Neural cell (in vitro differentiated cells): ENCODE measurements around the gene SUGCT. TPM values are rescaled to one million over a fixed set of nuclear protein-coding genes. Genes with fewer than 3 reads are reported as not detected.

Experiments used
- H2AFZ ChIP-seq: fragments of 200-600, 300-800 bp; sonication (generic), shearing (Covaris generic); 2 replicates; pipeline ENCODE4 v1.6.0; 2014; ENCODE audit warnings: low read depth, mild to moderate bottlenecking, antibody characterized with exemption, low read length, moderate library complexity
- H3F3A ChIP-seq: fragments of 200-600 bp; shearing (Covaris generic); 2 replicates; pipeline ENCODE4 v1.6.1; 2016; ENCODE audit warnings: mild to moderate bottlenecking, moderate library complexity, mixed read lengths, antibody characterized with exemption, low read length; ENCODE audit not compliant: insufficient read depth, poor library complexity, severe bottlenecking
- H3K27ac ChIP-seq: fragments of 200-600, 300-800 bp; sonication (generic), shearing (Covaris generic); 2 replicates; pipeline ENCODE4 v1.5.1; 2014; ENCODE audit warnings: mild to moderate bottlenecking, low read length, moderate library complexity
- H3K27me3 ChIP-seq: fragments of 300-800, 200-600 bp; sonication (generic), shearing (Covaris generic); 2 replicates; pipeline ENCODE4 v1.6.0; 2014; ENCODE audit warnings: mild to moderate bottlenecking, low read depth, low read length, moderate library complexity; ENCODE audit not compliant: insufficient read depth
- H3K36me3 ChIP-seq: fragments of 300-800, 200-600 bp; sonication (generic), shearing (Covaris generic); 2 replicates; pipeline ENCODE4 v1.5.1; 2014; ENCODE audit warnings: mild to moderate bottlenecking, antibody characterized with exemption, low read length, moderate library complexity; ENCODE audit not compliant: insufficient read depth
- H3K4me2 ChIP-seq: fragments of 300-800, 200-600 bp; sonication (generic), shearing (Covaris generic); 2 replicates; pipeline ENCODE4 v1.6.0; 2014; ENCODE audit warnings: mild to moderate bottlenecking, low read length
- H3K4me3 ChIP-seq: fragments of 300-800, 200-600 bp; sonication (generic), shearing (Covaris generic); 2 replicates; pipeline ENCODE4 v1.5.1; 2014; ENCODE audit warnings: mild to moderate bottlenecking, low read length, moderate library complexity
- H3K79me2 ChIP-seq: fragments of 200-600 bp; shearing (Covaris generic); replicated peaks from 2 replicates; pipeline ENCODE4 v1.6.0; 2014; ENCODE audit warnings: mild to moderate bottlenecking, low read length, moderate library complexity; ENCODE audit not compliant: insufficient read depth
- H3K9ac ChIP-seq: fragments of 300-800, 200-600 bp; sonication (generic), shearing (Covaris generic); 2 replicates; pipeline ENCODE4 v1.6.1; 2016; ENCODE audit warnings: mild to moderate bottlenecking, low read length, mixed read lengths
- H3K9me2 ChIP-seq: fragments of 200-600 bp; shearing (Covaris generic); 2 replicates; pipeline ENCODE4 v1.6.1; 2016; ENCODE audit warnings: mild to moderate bottlenecking, low read length, mixed read lengths; ENCODE audit not compliant: insufficient read depth
- H3K9me3 ChIP-seq: fragments of 200-600, 300-800 bp; sonication (generic), shearing (Covaris generic); 2 replicates; pipeline ENCODE4 v1.6.1; 2016; ENCODE audit warnings: mild to moderate bottlenecking, mixed run types, low read length, moderate library complexity, mixed read lengths
- H4K20me1 ChIP-seq: fragments of 200-600 bp; shearing (Covaris generic); 2 replicates; pipeline ENCODE4 v1.6.1; 2016; ENCODE audit warnings: mild to moderate bottlenecking, mixed run types; ENCODE audit not compliant: insufficient read depth
- EP300 ChIP-seq: fragments of 450-650 bp; conservative IDR thresholded peaks from 2 replicates; pipeline ENCODE4 v1.6.1; 2014; ENCODE audit warnings: antibody characterized with exemption, mild to moderate bottlenecking, moderate library complexity; ENCODE audit not compliant: poor library complexity, severe bottlenecking
- EZH2 ChIP-seq: fragments of 200-600, 300-800 bp; shearing (Covaris generic), sonication (generic); IDR thresholded peaks from 2 replicates; pipeline ENCODE4 v1.6.1; 2014; ENCODE audit warnings: antibody characterized with exemption, low read length, borderline replicate concordance, mild to moderate bottlenecking; ENCODE audit not compliant: insufficient read depth, poor library complexity, severe bottlenecking
- MXI1 ChIP-seq: fragments of 450-650 bp; conservative IDR thresholded peaks from 2 replicates; pipeline ENCODE4 v1.6.1; 2014; ENCODE audit warnings: antibody characterized with exemption, mild to moderate bottlenecking; ENCODE audit not compliant: poor library complexity, severe bottlenecking
- POLR2AphosphoS5 ChIP-seq: IDR thresholded peaks from 2 replicates; pipeline ENCODE4 v1.6.1; 2012
- RAD21 ChIP-seq: fragments of 450-650 bp; conservative IDR thresholded peaks from 2 replicates; pipeline ENCODE4 v1.6.1; 2014; ENCODE audit warnings: antibody characterized with exemption, mild to moderate bottlenecking, moderate library complexity
- REST ChIP-seq: IDR thresholded peaks from 2 replicates; pipeline ENCODE4 v1.6.1; 2012; ENCODE audit warnings: borderline replicate concordance
- SMC3 ChIP-seq: fragments of 450-650 bp; conservative IDR thresholded peaks from 2 replicates; pipeline ENCODE4 v1.6.1; 2014; ENCODE audit warnings: antibody characterized with exemption, mild to moderate bottlenecking, moderate library complexity; ENCODE audit not compliant: poor library complexity
- TAF1 ChIP-seq: IDR thresholded peaks from 2 replicates; pipeline ENCODE4 v1.6.1; 2012; ENCODE audit warnings: low read depth
- polyA plus RNA-seq: library from polyadenylated mRNA; depleted of rRNA; stranded (reverse); fragments of >200 nt; gene quantifications from 2 replicates; pipeline ENCODE4 v1.2.3, GENCODE V29; 2014
- TF ChIP-seq, protein P1 (sequence below): fragments of 450-650 bp; IDR thresholded peaks from 2 replicates; pipeline ENCODE4 v1.5.1; 2014; ENCODE audit warnings: antibody characterized with exemption, mild to moderate bottlenecking, moderate library complexity; ENCODE audit not compliant: poor library complexity, severe bottlenecking

The SUGCT gene
- polyA plus RNA-seq, 1 donor from 2014 or later: not detected

DNA sequence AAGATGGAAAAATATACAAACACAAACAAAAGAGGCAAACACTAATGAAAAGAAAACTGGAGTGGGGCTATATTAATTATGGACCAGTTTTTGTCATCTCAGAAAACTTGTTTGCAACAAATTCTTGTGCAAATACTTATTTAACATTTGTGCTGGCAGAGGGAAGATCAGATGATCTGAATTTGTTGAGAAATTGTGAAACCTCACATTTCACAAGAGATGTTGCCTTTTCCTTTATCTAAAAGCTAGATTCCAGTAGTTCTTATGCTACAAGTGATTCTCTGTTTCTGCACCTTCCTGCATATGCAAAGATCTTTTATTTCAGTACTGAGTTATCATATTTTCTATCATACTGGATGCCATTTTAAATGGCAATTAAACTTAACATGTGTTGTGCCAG, 320.7 kb downstream of the SUGCT start:
- no peaks in the 10 kb centered on the region for H3K27me3 ChIP-seq
- no peak overlapping the region for H2AFZ ChIP-seq
- no peaks in the 10 kb centered on the region for H3F3A ChIP-seq
- no peaks in the 10 kb centered on the region for H3K9me3 ChIP-seq
- no peaks in the 10 kb centered on the region for H3K36me3 ChIP-seq
- no peak overlapping the region for H3K9ac ChIP-seq
- H3K79me2 ChIP-seq: no peaks in the 10 kb centered on the region
- H3K4me2 ChIP-seq: no peak overlapping the region
- no peak overlapping the region for H3K4me3 ChIP-seq
- no peak overlapping the region for H3K27ac ChIP-seq
- H4K20me1 ChIP-seq: no peaks in the 10 kb centered on the region
- H3K9me2 ChIP-seq: no peaks in the 10 kb centered on the region
- TF ChIP-seq, protein P1, sequence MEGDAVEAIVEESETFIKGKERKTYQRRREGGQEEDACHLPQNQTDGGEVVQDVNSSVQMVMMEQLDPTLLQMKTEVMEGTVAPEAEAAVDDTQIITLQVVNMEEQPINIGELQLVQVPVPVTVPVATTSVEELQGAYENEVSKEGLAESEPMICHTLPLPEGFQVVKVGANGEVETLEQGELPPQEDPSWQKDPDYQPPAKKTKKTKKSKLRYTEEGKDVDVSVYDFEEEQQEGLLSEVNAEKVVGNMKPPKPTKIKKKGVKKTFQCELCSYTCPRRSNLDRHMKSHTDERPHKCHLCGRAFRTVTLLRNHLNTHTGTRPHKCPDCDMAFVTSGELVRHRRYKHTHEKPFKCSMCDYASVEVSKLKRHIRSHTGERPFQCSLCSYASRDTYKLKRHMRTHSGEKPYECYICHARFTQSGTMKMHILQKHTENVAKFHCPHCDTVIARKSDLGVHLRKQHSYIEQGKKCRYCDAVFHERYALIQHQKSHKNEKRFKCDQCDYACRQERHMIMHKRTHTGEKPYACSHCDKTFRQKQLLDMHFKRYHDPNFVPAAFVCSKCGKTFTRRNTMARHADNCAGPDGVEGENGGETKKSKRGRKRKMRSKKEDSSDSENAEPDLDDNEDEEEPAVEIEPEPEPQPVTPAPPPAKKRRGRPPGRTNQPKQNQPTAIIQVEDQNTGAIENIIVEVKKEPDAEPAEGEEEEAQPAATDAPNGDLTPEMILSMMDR: no peak
- no peak for TF ChIP-seq EZH2

DNA sequence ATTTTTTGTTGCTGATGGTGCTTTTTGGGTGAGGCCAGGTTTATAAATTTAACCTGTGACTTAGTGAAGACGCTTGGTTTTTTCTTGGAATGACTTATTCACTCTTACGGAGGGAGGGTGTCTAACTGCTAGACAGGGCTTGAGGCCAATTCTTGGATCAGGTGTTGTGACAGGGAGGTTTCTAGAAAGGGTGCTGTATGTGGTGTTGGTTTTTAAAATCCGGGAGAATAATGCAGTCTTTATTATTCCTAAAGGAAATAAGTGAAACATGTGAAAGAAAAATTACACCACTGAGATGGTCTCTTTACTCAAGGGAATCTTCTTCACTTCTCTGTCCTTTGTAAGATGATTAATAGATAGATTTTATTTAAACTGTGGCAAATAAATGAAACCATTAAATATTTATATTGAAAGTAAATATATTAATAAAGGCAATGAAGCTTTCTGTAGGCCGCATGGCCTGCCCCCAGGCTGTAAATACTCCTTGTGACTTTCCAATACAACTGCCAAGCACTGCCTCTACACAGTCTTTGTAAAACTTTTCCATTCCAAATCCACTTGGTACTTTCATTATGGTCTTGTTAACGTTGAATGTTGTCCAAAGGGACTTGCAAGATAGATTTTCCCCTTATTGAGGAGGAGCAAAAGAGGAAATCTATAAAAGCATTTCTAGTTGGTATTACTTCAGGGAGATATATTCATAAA, 323.1 kb downstream of the SUGCT start:
- Histone ChIP-seq H3K9me2 (no peaks in the 10 kb centered on the region), H2AFZ (no peak overlapping the region), H3K27me3 (no peaks in the 10 kb centered on the region), H4K20me1 (no peaks in the 10 kb centered on the region), H3F3A (no peaks in the 10 kb centered on the region), H3K4me3 (no peak overlapping the region), H3K27ac (no peak overlapping the region), H3K9ac (no peak overlapping the region), H3K79me2 (no peaks in the 10 kb centered on the region), H3K36me3 (no peaks in the 10 kb centered on the region), H3K4me2 (no peak overlapping the region), H3K9me3 (no peaks in the 10 kb centered on the region)
- no peak for TF ChIP-seq SMC3
- no peak for TF ChIP-seq POLR2AphosphoS5

DNA sequence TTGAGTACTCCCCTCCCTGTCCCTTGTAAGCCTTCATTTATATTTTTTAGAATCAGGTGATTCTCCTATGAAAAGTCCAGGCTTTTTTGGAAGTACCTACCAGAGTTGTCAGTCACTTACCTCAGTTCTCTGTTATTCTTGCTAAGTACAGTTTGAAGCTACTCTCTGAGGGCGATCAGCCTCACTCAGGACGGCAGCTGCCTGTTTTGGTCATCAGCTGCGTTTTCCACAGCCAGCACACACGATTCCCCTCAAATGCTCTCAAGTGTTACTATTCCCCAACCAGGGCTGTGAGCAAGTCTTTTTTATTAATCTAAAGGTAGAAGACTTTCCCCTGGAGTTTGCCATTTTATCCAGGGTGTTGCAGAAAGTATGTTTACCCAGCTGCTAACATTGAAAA, 328.6 kb downstream of the SUGCT start:
- Histone ChIP-seq H3K9me3 (no peaks in the 10 kb centered on the region), H3F3A (no peaks in the 10 kb centered on the region), H3K27ac (no peak overlapping the region), H3K27me3 (no peaks in the 10 kb centered on the region), H2AFZ (no peak overlapping the region), H3K9me2 (no peaks in the 10 kb centered on the region), H4K20me1 (no peaks in the 10 kb centered on the region), H3K9ac (no peak overlapping the region), H3K4me3 (no peak overlapping the region), H3K36me3 (no peaks in the 10 kb centered on the region), H3K79me2 (no peaks in the 10 kb centered on the region), H3K4me2 (no peak overlapping the region)
- TF ChIP-seq POLR2AphosphoS5: no peak
- TF ChIP-seq SMC3: no peak
- TF ChIP-seq, protein P1: no peak
- no peak for TF ChIP-seq REST
- no peak for TF ChIP-seq TAF1
- TF ChIP-seq EP300: no peak
- no peak for TF ChIP-seq MXI1
- no peak for TF ChIP-seq RAD21
- TF ChIP-seq EZH2: no peak
